Body of pancreas (tissue), 4 donors: ENCODE measurements around the gene SV2B.

Experiments
- POLR2A ChIP-seq, 3 donors: fragments of 450-650 bp; IDR thresholded peaks; one replicate each; pipeline ENCODE4 v1.6.1; 2016; ENCODE audit warnings: antibody characterized with exemption in 3 of 3, mild to moderate bottlenecking in 2 of 3
- TF ChIP-seq, protein P1 (sequence below), 7 experiments: fragments of 450-650 bp in 4 of 7; fragments of 200-600 bp in 3 of 7; sonication (generic) in 3 of 7; IDR thresholded peaks; one replicate each; pipeline ENCODE4 v1.5.1; 2016 to 2019; ENCODE audit warnings: antibody characterized with exemption in 7 of 7

DNA sequence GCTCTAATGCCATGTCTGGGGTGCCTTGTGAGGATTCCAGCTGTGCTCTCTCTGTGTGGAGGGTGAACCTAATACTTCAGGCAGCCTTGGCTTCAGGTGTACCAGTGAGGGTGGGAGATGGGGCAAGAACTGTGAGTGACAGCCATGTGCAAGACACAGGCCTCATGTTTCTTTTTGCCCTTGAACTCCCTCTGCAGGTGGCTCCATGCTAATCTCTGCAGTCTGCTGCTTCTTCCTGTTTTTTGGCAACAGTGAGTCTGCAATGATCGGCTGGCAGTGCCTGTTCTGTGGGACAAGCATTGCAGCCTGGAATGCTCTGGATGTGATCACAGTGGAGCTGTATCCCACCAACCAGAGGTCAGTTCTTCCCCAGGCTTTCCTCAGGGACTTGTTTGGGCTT lies 189.3 kb downstream of the SV2B start:
- no peak for TF ChIP-seq POLR2A (IDR thresholded peaks at IDR 0.05)
- TF ChIP-seq, protein P1, sequence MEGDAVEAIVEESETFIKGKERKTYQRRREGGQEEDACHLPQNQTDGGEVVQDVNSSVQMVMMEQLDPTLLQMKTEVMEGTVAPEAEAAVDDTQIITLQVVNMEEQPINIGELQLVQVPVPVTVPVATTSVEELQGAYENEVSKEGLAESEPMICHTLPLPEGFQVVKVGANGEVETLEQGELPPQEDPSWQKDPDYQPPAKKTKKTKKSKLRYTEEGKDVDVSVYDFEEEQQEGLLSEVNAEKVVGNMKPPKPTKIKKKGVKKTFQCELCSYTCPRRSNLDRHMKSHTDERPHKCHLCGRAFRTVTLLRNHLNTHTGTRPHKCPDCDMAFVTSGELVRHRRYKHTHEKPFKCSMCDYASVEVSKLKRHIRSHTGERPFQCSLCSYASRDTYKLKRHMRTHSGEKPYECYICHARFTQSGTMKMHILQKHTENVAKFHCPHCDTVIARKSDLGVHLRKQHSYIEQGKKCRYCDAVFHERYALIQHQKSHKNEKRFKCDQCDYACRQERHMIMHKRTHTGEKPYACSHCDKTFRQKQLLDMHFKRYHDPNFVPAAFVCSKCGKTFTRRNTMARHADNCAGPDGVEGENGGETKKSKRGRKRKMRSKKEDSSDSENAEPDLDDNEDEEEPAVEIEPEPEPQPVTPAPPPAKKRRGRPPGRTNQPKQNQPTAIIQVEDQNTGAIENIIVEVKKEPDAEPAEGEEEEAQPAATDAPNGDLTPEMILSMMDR (IDR thresholded peaks at IDR 0.05): no peak
